Smooth muscle cell (in vitro differentiated cells): ENCODE measurements around the gene NACC2. TPM values are rescaled to one million over a fixed set of nuclear protein-coding genes. Genes with fewer than 3 reads are reported as not detected.

ENCODE experiments used
- DNase-seq: peaks from one replicate; lab custom pipeline; 2025; ENCODE audit not compliant: unreplicated experiment; lab: John Stamatoyannopoulos, UW
- H2AFZ ChIP-seq: fragments of 200-600 bp; sonication (generic); 2 replicates; pipeline ENCODE4 v1.6.0; 2016; ENCODE audit warnings: antibody characterized with exemption, low read depth, mild to moderate bottlenecking
- H3F3A ChIP-seq: fragments of 200-600 bp; sonication (generic); 2 replicates; pipeline ENCODE4 v1.6.0; 2017; ENCODE audit warnings: antibody characterized with exemption, low read depth
- H3K27ac ChIP-seq: fragments of 200-600 bp; sonication (generic); 2 replicates; pipeline ENCODE4 v1.5.1; 2016; ENCODE audit warnings: low read depth, mild to moderate bottlenecking
- H3K27me3 ChIP-seq: fragments of 200-600 bp; sonication (generic); 2 replicates; pipeline ENCODE4 v1.6.1; 2016; ENCODE audit warnings: low read depth, mild to moderate bottlenecking
- H3K36me3 ChIP-seq: fragments of 200-600 bp; sonication (generic); 2 replicates; pipeline ENCODE4 v1.5.1; 2016; ENCODE audit warnings: low read depth
- H3K4me1 ChIP-seq: fragments of 200-600 bp; sonication (generic); 2 replicates; pipeline ENCODE4 v1.5.1; 2016; ENCODE audit warnings: low read depth
- H3K4me2 ChIP-seq: fragments of 200-600 bp; sonication (generic); 2 replicates; pipeline ENCODE4 v1.6.0; 2016; ENCODE audit warnings: mild to moderate bottlenecking
- H3K4me3 ChIP-seq: fragments of 200-600 bp; sonication (generic); 2 replicates; pipeline ENCODE4 v1.5.1; 2016; ENCODE audit warnings: mild to moderate bottlenecking
- H3K79me2 ChIP-seq: fragments of 200-600 bp; sonication (generic); 2 replicates; pipeline ENCODE4 v1.6.0; 2016; ENCODE audit warnings: low read depth, mild to moderate bottlenecking
- H3K9ac ChIP-seq: fragments of 200-600 bp; sonication (generic); 2 replicates; pipeline ENCODE4 v1.6.0; 2016; ENCODE audit warnings: low read depth
- H3K9me3 ChIP-seq: fragments of 200-600 bp; sonication (generic); replicated peaks from 2 replicates; pipeline ENCODE4 v1.5.1; 2016; ENCODE audit warnings: low read depth
- H4K20me1 ChIP-seq: fragments of 200-600 bp; sonication (generic); 2 replicates; pipeline ENCODE4 v1.6.0; 2016; ENCODE audit warnings: low read depth
- CTCF ChIP-seq: fragments of 200-600 bp; sonication (generic); IDR thresholded peaks from 2 replicates; pipeline ENCODE4 v1.5.1; 2017; ENCODE audit warnings: borderline replicate concordance, mild to moderate bottlenecking, antibody characterized with exemption; ENCODE audit not compliant: insufficient read depth, poor library complexity, severe bottlenecking
- WGBS: methylation state at CpG from one replicate; pipeline ENCODE4 v1.1.7; 2016; ENCODE audit warnings: low lambda C conversion rate; 5-methylcytosine and 5-hydroxymethylcytosine counted together
- polyA plus RNA-seq: library from polyadenylated mRNA; unstranded; fragments of >200 nt; fragmentation: Nextera tagmentation; extraction: Ambion mirVana; gene quantifications from 2 replicates; pipeline ENCODE4 v1.2.1, GENCODE V29; 2016
- total RNA-seq: library from RNA; depleted of rRNA; stranded (reverse); fragments of >200 nt; gene quantifications from 2 replicates; pipeline ENCODE4 v1.2.3, GENCODE V29; 2014

The NACC2 gene
- total and polyA plus RNA-seq, 2 experiments from 2014 or later = 6.7 to 8.8 TPM

GRCh38 chr9:136085815-136086212 lies 9.3 kb downstream of the NACC2 start:
- no peaks in the 10 kb centered on the region for H3K9me3 ChIP-seq
- no peak overlapping the region for H3K4me2 ChIP-seq
- H3K4me3 ChIP-seq = no peak overlapping the region
- 94% methylated on average over 6 of the region's 16 CpGs for WGBS
- no peak overlapping the region for H3K9ac ChIP-seq
- H3K27ac ChIP-seq = no peak overlapping the region
- H3K4me1 ChIP-seq = peaks cover 3% of the 10 kb centered on the region
- H3K27me3 ChIP-seq = no peaks in the 10 kb centered on the region
- peaks cover 98% of the 10 kb centered on the region for H3K79me2 ChIP-seq
- no peak for DNase-seq
- TF ChIP-seq CTCF = no peak
- no peaks in the 10 kb centered on the region for H3K36me3 ChIP-seq
- no peak overlapping the region for H2AFZ ChIP-seq
- peaks cover 100% of the 10 kb centered on the region for H4K20me1 ChIP-seq
- H3F3A ChIP-seq = no peaks in the 10 kb centered on the region

DNA sequence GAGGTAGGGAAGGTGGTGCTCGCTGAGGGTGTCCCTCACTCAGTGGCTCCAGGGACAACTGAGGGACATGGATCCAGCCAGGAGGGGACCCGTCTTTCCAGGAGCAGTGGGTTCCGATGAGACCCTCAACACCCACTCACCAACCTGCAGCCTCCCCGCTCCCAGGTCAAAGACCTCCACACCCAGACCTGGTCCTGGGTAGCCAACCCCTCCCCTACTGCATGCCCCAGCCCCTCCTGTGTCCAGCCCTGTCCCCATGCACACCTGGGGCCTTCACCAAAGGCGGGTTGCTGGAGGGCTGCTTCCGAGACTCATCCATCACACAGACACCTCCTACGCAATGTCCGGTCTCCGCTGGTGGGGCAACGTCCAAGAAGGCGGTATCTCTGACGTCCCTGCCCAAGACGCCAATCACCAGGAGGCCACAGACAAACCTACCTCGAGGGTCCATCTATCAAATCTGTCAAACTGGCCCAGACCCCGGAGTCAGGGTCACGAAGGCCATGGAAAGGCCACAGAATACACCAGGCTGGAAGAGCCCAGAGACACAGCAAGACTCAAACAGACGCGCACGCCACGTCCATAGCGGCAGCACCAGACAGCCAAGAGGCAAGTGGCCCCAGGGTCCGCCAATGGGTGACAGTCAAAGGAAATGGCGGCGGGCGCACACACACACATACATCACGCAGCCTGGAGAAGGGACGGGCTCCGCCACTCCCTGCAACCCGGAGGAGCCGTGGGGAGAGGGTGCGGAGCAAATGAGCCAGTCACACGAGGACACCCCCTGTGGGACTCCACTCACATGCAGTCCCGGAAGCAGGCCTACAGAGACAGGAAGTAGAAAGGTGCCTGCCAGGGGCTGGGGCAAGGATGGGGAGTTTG lies 10.8 kb downstream of the NACC2 start:
- Histone ChIP-seq H2AFZ (no peak overlapping the region), H3K27me3 (no peaks in the 10 kb centered on the region), H3K9ac (no peak overlapping the region), H3K4me1 (no peaks in the 10 kb centered on the region), H3K36me3 (no peaks in the 10 kb centered on the region), H3F3A (no peaks in the 10 kb centered on the region), H3K4me3 (no peak overlapping the region), H3K9me3 (no peaks in the 10 kb centered on the region), H3K4me2 (no peak overlapping the region), H4K20me1 (peaks cover 100% of the 10 kb centered on the region), H3K79me2 (peaks cover 98% of the 10 kb centered on the region), H3K27ac (no peak overlapping the region)
- WGBS = 97% methylated on average over 32 of the region's 33 CpGs
- DNase-seq = no peak
- TF ChIP-seq CTCF = no peak

- peaks cover 98% of the 10 kb centered on the region for H3K79me2 ChIP-seq
- peaks cover 100% of the 10 kb centered on the region for H4K20me1 ChIP-seq
- H3K27ac ChIP-seq = no peak overlapping the region
- no peak overlapping the region for H2AFZ ChIP-seq
- H3K36me3 ChIP-seq = no peaks in the 10 kb centered on the region
- TF ChIP-seq CTCF = no peak
- no peak overlapping the region for H3K9ac ChIP-seq
- no peaks in the 10 kb centered on the region for H3K9me3 ChIP-seq
- H3K27me3 ChIP-seq = no peaks in the 10 kb centered on the region
- H3K4me1 ChIP-seq = no peaks in the 10 kb centered on the region
- 91% methylated on average over 24 of the region's 24 CpGs for WGBS
- H3K4me2 ChIP-seq = no peak overlapping the region
- no peak for DNase-seq
- H3K4me3 ChIP-seq = no peak overlapping the region
- no peaks in the 10 kb centered on the region for H3F3A ChIP-seq
Measured at GRCh38 chr9:136083558-136084062, 11.5 kb downstream of the NACC2 start.
